NCI-H82 treated with DMSO at 0.1 percent for 48 hours (cell line): ENCODE results near the gene NLE1.
"Not testable (repeated sequence)": the region's sequence is repeated elsewhere in the genome, so short reads cannot be mapped to it uniquely, and the experiment has no call there.

Experiments used
- DNase-seq: peaks from one replicate; lab custom pipeline; 2025; ENCODE audit not compliant: unreplicated experiment; lab: John Stamatoyannopoulos, UW

NLE1 gene

DNA sequence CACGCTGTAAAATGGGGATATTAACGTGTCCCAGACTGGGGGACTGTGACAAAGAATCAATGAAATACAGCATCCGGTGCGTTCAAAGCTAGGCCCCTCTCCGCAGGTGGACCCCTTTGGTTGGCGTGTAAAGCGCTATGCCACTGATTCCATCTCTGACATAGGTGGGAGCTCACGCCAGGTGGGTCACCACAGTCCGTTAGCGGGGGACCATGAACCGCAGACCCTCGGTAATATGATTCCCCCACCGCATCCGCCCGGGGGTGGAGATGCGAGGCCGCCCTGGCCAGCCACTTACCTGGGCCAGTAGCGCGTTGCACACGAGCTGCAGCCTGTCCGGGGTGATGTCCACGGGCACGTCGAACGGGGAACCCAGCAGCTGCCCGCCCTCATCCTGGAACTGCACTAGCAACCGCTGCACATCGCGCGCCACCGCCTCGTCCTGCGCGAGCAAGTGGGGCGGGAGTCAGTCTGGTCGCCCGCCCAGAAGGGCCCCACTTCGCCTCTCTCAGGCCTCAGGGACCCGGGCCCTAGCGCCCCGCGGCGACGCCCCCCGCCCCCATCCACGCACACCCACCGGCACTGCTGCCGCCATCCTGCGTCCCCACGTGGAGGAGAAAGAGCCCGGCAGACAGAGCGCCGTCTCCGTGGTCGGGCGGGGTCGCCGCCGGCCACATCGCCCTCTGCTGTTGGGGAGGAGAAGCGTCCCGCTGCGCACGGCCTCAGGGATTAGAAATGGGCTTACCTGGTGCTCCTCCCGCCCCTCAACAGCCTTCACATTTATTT is at the start of gene NLE1:
Gene NLE1, minus strand, starts transcription at position 623 of the 786 bp plus-strand sequence. Its CDS starts 28 bp downstream, at position 595.
- peak; percentile 46 for DNase-seq

DNA sequence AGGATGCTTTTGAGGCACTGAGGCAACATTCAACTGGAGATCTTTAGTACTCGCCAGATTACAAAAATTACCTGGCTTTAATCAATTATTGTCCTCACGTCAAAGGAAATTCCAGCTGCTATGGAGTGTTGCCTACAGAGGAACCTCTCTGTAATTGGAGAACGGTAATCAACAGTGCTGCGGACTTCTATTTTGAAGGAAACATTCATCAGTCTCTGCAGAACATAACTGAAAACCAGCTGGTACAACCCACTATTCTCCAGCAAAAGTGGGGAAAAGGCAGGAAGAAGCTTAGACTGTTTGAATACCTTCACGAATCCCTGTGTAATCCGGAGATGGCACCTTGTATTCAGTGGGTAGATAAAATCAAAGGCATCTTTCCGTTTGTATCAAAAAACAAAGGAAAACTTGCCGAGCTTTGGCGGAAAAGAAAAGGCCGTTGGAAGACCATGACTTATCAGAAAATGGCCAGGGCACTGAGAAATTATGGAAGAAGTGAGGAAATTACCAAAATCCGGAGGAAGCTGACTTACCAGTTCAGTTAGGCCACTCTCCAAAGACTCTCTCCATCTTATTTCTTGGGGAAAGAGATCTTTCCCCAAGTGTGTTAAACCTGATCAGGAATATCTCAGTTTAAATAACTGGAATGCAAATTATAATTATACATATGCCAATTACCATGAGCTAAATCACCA is 49.0 kb upstream of the NLE1 start:
- no peak for DNase-seq

DNA sequence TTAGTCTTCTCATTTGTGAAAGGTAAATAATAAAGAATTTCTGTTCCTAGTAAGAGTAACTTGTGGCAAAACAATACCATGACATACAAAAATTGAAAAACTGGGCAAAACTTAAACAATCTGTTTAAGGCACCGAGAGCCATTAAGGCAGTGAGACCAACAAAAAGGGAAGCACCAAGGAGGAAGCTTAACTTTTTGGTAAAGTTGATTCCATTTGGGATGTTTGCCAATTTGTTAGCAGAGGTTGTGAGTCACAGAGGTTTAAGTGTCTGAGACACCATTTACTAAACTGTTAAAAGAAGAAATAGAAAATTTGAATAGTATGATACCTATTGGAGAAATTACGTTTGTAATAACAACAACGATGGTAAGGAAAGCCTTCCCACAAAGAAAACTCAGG is 47.2 kb upstream of the NLE1 start:
- no peak for DNase-seq

DNA sequence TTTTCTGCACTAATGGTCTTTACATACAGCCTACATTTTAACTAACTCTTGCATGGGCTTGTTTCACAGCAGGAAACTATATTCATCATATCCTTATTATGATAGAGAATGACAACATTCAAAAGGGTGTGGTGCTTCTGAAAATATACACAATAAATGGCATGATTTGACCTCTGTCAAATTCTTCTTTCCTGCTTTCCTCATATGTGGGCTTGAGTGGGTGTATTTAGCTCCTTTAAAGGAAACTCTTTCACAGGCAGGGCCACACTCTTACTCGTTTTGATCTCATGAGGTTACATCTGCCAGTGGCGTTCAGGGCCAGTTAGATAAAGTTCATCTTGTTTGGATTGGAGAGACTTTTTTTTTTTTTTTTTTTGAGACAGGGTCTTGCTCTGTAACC is 46.0 kb upstream of the NLE1 start:
- DNase-seq: no peak

DNA sequence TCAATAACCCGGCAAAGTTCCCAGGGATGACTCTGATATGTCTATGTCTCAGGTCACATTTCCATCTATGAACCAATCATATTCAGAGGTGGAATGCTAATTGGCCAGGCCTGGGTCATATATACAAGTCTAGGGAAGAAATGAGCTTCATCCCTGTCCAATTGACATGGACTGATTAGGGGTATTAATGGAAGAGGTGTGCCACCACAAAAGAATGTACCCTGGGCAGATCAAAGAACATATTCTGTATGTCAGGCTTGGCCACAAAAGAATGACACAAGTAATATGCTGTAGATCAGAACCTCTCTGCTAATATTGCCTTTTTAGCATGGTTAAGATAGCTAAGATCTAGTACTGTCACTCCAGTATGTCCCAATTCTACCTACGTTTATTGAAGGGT is 45.4 kb upstream of the NLE1 start:
- no peak for DNase-seq

DNA sequence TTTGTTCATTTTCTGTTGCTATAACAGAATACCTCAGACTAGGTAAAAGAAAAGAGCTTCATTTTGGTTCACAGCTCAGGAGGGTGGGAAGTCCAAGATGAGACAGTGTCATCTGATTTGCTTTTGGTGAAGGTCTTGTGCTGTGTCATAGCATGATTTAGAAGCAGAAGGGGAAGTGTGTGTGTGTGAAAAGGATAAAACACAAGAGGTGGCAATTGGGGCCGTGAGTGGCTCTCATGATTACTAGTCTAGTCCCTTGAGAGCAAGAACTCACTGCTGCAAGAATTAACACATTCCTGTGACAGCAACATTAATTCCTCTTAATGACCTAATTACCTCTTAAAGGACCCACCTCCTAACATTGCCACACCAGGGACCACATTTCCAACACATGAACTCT is 43.7 kb upstream of the NLE1 start:
- no peak for DNase-seq

DNA sequence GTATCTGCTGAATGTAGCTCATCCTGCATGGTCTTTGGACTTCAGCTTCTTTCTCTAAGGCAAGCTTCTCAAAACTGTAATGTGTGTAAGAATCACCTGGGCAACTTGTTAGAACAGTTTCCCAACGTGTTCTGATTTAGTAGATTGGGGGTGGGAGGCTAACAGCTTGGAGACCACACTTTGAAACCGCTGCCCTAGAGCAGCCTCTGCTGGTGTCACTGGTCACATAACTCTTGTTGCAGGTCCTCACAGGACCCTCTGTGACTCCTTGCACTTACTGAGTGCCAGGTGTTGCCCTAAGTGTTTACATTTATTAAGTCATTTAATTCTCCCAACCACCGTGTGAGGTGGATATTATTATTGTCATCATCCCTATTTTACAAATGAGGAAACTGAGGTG is 42.2 kb upstream of the NLE1 start:
- no peak for DNase-seq

DNA sequence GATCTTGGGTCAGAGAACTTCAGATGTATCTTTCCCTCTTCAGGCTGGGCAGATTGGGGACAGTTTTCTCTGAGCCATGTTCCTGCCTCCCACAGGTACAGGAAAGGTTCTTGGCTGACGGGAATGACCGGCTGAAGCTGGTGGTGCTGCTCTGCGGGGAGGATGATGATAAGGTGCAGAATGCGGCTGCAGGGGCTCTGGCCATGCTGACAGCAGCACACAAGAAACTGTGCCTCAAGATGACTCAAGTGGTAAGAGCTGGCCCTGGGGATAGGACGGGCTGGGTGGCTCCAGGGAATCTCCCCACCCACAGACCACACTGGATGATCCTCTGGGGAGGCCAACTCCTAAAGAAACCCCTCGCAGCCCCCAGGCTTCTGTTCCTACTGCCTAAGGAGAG is 41.2 kb upstream of the NLE1 start:
- DNase-seq: no peak

DNA sequence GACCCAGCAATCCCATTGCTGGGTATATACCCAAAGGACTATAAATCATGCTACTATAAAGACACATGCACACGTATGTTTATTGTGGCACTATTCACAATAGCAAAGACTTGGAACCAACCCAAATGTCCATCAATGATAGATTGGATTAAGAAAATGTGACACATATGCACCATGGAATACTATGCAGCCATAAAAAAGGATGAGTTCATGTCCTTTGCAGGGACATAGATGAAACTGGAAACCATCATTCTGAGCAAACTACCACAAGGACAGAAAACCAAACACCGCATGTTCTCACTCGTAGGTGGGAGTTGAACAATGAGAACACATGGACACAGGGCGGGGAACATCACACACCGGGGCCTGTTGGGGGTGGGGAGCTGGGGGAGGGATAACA is 37.3 kb upstream of the NLE1 start:
- DNase-seq: not testable (repeated sequence)

DNA sequence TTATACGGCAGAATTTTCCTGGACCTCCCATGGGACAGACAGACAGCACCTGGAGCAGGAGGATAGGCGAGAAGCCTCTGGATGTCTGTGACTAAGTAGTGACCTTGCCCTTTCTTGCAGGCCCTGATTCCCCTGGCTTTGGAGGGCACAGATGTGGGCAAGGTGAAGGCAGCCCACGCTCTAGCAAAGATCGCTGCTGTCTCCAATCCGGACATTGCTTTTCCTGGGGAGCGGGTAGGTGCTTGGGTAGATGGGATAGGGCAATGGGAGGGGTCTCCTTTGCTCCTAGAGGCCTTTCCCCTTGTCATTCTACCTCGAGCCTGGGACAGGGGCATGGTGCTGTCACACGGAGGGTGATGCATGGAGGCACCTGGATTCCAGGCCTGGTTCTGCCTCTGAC is 34.8 kb upstream of the NLE1 start:
- no peak for DNase-seq

DNA sequence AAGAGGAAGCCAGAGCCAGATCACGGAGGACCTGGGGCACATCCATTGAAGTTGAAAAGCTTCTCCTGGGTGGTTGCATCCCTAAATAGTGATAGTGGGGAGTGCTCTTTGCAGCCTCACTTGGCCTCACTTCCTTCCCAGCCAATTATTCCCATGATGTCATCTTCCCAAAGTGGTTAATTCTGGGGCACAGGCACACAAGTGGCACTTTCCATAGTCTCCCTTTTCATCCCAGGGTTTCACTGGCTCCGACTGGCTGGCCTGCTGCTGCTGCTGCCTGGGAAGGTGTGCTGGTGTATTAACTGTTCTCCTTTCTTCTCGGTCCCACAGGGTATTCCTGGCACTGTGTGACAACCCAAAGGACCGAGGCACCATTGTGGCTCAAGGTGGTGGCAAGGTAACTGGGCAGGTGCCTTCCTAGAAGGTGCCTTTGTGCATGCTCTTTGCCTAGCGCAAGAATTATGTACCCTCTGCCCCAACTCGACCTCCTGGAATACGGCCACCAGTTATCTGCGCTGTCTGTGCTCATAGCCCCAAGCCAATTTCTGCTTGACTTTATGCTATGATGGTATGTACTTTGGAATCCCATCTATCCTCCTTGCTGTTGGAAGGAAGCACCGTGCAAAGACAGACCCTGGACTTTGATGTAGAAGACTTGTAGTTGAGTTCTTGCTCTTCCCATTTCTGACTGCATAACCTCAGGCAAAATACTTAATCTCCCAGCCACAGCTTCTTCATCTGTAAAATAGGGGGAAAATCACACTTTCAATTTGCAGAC is 33.7 kb upstream of the NLE1 start:
- DNase-seq: no peak

DNA sequence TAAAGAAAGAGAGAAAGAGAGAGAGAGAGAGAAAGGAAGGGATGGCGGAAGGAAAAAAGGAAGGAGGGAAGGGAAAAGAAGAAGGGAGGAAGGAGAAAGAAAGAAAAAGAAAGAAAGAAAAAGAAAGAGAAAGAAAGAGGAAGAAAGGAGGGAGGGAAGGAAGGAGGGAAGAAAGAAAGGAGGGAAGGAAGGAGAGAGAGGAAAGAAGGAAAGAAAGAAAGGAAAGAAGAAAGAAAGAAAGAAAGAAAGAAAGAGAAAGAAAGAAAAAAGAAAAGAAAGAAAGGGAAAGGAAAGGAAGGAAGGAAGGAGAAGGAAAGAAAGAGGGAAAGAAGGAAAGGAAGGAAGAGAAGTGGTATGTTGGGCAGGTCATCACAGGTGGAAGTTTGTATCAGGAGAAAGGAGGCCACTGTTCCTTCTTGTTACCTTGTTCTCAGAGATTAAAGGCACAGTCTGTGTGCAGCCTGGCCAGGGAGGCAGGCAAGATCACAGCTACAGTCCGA is 32.8 kb upstream of the NLE1 start:
- DNase-seq: no peak

DNA sequence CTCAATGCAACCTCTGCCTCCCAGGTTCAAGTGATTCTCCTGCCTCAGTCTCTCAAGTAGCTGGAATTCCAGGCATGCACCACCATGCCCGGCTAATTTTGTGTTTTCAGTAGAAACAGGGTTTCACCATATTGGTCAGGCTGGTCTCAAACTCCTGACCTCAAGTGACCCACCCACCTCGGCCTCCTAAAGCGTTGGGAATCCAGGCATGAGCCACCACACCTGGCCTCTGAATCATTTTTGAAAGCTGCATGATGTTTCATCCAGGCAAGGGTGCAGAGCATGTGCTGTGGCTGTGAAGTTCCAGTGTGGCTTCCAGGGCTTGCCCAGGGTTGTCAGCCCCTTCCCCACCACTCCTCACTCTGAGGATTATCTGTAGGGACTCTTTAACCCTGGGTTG is 30.2 kb upstream of the NLE1 start:
- DNase-seq: not testable (repeated sequence)

DNA sequence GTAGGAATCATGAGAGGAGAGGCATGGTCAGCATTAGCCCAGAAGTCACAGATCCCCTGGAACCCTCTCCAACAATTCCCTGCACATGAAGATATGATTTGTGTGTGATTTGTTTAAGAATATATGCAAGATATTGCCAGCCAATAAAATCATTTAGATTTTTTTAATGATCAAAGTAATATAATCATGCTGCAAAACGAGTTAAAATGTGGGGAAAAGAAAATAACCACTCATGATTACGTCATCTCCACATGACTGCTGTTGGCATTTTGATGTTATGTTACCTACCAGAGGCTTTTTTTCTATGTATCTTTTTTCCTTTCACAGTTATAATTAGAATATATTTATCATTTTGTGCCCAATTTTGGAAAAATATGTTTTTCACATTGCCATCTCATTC is 29.7 kb upstream of the NLE1 start:
- no peak for DNase-seq

DNA sequence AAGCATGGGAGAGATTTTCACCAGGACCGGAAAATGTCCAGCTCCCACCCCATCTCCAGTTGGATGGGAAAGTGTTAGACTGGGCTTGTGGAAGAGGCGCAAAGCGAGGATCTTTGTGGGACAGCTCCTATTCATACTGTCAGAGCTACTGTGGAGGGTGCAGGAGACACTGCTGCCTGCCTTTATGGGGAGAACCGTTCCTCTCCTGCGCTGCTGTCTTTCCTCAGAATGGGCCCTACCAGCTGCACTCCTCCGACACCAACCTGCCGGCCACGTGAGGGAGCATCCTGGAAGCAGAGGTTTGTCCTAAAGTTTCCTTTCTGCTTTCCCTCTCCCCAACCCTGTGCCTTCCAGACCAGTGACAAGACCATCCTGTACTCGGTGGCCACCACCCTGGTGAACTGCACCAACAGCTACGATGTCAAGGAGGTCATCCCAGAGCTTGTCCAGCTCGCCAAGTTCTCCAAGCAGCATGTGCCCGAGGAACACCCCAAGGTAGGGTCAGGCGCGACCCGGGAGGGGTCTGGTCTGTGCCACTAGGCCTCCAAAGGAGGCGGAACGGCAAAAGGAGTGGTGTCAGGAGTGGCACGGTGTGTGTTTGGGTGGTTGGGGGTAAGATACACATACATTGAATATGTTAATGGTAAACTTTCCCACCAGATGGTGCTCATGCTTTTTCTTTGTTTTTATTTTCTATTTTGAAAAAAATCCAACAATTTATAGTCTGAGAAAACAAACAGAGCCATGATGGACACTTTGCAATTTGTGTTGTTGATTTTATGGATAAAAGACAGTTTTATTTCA is 29.1 kb upstream of the NLE1 start:
- no peak for DNase-seq

DNA sequence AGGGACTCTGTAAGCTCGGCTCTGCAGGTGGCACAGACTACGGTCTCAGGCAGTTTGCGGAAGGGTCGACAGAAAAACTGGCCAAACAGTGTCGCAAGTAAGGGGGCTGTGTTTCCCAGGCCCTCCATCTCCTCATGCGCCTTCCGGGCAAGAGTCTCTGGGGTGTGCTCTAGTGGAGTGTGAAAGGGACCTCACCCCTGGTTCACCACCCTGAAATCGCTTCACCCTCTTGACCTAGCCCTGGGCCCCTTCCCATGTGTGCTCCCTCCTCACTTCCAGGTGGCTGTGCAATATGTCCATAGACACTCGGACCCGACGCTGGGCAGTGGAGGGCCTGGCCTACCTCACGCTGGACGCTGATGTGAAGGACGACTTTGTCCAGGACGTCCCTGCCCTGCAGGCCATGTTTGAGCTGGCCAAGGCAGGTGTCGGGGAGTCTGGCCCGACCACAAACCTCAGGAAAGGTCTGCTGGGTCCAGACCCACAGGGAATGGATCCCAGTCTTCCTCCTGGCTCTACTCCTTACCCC is 27.8 kb upstream of the NLE1 start:
- DNase-seq: no peak

DNA sequence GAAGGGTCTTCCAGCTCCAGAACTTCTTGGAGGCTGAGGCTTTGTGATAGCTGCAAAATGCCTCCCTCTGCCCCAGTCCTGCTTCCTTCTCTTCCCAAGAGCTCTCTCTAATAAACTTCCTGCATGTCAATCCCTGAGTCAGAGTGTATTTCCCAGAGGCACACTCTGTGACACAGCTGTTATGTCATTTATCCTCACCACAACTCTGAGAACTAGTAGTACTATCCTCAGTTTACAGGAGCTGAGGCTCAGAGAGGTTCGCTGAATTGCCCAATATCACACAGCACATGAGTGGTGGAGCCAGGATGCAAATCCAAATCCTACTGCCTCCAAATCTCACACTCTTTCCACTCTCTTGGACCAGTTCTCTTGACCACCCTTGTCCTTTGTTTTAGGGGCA is 25.6 kb upstream of the NLE1 start:
- no peak for DNase-seq

DNA sequence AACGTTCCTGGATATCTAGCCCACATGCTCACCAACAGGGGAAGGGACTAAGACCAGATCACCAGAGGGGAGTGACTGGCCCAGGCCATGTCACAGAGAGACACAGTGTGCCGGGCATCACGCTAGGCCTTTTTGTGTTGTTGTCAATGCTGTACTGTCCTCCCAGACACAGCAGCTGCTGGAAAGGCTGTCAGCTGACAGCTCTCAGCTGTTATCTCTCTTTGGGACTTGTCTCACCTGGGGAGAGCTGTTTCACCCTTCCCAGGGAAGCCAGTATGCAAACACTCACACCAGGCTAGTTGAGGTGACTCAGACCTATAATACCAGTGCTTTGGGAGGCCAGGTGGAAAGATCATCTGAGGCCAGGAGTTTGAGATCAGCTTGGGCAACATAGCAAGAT is 24.9 kb upstream of the NLE1 start:
- no peak for DNase-seq

DNA sequence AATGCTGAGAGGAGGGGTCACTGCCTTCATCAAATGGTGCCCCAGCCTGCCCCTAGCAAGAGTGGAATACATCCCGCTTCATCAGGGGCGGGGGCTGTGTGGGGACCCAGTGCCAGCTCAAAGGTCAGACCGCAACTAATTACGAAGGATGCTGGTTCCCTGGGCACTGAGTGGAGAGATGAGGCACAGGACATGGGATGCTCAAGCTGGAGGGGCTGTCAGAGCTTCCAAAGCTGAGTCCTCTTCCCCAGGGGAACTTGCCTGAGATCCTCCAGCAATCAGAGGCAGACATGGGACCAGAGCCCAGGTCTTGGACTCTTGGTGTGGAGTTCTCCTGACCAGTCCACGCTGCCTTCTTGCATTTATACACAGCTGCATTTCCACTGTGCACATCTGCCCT is 24.4 kb upstream of the NLE1 start:
- DNase-seq: no peak

DNA sequence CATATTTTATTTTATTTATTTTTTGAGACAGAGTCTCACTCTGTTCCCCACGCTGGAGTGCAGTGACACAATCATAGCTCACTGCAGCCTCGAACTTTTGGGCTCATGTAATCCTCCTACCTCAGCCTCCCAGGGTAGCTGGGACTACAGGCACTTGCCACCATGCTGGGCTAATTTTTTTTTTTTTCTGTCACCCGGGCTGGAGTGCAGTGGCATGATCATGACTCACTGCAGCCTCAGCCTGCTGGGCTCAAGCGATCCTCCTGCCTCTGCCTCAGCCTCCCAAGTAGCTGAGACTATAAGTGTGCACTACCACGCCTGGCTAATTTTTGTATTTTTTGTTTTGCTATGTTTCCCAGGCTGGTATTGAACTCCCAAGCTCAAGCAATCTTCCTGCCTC is 22.6 kb upstream of the NLE1 start:
- DNase-seq: no peak

DNA sequence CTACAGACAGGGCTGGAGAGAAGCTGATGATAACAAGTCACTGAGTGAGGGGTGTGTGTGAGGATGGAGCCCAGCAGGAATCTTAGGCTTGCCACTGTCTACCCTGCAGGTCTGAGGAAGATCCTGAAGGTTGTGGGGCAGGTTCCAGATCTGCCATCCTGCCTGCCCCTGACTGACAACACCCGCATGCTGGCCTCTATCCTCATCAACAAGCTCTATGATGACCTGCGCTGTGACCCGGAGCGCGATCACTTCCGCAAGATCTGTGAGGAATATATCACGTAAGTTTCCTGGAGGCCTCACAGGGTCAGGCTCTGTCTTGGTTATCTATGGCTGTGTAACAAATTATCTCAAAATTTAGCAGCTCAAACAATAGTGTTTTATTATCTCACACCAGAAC is 21.8 kb upstream of the NLE1 start:
- DNase-seq: no peak
